UCSD-AML1 (cell line): Measurements from ENCODE around the gene CASD1.

Source experiments
- DNase-seq: peaks from one replicate; lab custom pipeline; 2025; ENCODE audit not compliant: unreplicated experiment; lab: John Stamatoyannopoulos, UW

The CASD1 gene

DNA sequence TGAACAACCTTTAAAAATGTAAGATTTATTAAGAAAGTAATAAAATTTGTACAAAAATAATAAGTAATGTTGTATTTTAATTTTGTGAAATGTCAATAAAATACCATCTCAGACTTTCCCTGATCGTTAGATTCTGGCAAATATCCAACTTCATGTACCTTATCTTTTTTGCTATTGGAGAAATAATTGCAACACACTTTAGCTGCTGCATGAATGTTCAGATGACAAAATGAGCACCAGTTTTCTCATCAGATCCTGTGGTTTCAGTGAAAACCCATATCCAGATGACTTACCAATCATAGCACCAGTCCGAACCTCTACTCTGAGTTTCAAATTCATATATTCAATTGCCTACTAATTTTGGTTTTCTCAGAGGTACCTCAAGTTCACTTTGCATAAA is 69.9 kb downstream of the CASD1 start:
- no peak for DNase-seq

DNA sequence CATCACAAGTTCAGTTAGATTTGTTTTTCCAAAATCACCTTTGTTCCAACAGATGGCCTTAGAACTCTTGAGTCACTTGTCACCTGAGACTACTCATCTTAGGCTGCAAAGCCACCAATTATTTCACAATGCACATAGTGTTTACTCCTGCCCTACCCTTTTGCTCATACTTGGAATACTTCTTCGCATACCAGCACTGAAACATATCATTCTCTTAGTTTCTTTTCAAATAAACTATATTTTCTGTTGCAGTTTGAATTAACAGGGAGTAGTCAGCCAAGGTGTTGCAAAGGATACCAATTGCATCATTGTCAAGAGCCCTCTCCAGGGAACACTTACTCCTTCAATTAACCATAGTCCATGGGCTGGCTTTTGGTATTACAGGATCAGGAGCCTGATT is 71.0 kb downstream of the CASD1 start:
- no peak for DNase-seq

DNA sequence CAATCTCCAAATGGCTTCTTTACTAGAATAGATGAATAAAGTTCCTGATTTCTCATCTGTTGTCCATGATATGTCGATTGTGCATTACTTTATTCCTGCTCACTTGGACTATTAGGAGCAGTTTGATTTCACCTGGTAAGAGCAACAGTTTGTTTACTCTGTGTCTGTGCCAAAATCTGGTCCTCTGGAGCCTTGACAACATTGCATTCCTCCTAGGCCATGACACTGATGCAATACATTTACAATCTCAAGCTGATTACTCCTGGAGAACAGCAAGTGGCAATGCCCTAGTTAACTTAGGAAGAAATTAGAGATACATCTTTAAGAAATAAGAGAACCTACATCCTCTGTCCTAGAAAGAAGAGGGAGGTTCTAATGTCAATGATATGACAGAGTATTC is 74.5 kb downstream of the CASD1 start:
- DNase-seq: no peak

DNA sequence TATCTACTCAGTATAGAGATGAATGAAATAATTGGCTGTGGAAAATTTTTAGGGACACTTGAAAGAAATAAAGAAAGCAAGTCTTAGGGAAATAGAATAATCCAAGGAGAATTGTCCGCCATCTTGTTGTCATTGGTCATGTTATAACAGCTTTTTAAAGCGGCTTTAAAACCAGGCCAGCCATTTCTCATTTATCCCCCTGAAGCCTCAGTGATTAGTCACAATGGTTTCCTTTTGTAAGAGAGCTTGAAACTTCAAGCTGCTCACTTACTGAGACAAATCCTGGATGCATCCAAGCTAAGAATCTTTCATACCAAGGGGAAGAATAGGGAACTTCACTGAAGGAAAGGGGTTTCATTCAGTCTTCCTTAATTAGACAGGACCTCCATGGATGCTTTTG is 78.5 kb downstream of the CASD1 start:
- DNase-seq: no peak

DNA sequence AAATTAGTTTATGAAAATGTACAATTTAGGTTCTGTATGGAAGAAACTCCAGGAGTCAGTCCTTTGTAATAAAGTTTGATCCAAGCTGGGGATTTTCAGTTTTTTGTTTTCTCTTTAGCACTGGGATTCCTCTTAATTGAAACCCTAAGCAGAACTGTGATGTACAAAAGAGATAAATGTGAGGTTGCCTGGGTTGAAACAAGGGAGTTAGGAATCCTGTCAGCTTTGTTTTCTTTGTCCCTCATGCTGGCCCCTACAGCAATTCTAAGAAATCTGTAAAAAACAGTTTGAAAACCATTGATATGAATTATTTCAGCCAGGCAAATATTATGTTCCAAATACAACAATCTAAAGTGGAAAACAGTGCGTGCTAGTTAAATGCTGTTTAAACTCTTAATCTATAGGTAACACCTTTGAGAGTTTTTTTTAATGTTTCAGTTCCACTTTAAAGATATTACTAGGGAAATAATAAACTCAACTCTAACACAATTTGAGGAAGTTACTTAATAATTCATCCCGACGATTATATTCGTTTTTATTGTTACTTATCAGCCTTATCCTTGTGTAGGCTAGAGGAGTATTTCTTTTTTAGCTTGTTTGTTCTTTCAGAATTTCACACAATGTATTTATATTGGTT is 81.0 kb downstream of the CASD1 start:
- no peak for DNase-seq

DNA sequence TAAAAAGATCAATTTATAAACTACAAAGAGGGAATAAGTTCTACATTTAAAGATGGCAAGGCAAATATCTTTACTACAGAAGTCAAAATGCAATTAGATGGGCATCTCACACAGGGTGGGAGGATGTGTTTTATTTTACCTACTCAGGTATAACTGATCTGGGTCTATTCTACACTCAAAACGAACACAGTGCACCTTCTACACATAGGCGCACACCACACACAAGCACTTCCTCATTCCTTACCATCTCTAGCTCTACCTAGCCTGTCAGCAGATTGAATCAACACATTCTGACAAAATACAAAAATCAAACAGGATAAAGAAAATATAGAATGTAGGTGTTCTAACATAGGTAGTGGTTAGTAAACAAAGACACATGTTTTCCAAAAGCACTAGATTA is 81.6 kb downstream of the CASD1 start:
- DNase-seq: no peak

DNA sequence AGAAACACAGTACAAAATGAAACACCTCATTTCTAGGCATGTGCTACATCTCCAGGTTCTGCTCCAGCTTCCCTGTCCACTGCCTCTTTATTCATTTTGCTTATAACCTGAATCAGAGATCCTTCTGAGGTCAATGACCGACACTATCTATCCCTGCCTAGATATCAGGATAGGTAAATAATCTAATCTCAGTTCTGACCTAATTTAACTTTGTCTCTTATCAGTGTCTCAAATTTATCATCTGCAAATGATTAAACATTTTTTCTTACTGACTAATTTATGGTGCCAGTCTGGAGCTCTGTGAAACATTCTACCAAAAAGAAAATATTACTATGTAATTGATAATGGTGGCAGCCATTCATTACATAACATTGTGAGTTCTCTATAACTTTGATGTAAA is 85.3 kb downstream of the CASD1 start:
- no peak for DNase-seq

DNA sequence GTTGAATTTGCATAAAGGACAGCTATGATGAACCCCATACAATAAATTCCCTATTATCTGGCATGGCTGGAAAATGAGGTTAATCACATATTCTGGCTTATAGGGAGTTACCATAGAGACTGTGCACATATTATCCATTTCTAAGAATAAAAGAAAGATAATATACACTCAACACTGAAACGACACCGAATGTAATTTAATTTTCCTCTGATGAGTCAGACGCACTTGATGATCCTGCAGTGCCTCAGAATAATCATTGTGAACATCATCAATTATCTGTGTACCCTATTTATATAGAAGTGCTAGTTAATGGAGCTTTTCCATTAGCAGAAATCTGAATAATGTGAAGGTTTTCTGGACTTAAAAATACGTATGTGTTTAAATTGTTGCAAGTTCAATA is 86.1 kb downstream of the CASD1 start:
- no peak for DNase-seq

DNA sequence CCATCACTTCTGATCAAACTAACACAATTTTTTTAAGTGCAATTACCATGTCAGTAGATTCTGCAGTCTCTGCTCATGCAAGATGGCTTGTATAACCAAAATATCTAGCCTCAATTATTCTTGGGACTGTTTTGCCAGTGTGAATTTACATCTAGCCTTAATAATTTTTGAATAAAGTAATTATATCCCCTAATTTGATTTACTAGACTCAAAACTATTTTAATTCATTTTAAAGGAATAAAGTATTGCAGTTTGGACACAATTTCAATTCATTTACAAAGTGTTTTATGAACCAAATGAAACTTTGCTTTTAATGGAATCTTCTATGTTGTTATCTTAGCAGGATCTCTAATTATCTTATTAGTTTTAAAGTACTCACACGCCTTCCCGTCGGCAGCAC is 90.7 kb downstream of the CASD1 start:
- no peak for DNase-seq

DNA sequence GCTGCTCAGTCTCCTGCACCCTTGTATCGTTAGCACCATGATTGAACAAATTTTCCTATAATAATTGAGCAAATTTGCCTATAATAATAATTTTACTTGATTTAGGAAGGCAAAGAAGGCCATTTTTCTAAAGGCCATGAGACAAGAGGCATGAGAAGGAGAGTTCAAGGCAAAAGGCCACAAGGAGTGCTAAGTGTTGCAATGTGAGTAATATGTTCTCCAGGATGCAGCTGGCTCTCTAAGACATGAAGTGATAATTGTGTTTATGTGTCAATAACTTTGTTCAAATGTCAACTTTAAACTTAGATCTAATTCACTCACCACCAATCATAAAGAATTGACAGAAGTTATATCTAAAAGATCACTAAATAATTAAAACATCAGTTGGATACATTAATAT is 92.6 kb downstream of the CASD1 start:
- no peak for DNase-seq

DNA sequence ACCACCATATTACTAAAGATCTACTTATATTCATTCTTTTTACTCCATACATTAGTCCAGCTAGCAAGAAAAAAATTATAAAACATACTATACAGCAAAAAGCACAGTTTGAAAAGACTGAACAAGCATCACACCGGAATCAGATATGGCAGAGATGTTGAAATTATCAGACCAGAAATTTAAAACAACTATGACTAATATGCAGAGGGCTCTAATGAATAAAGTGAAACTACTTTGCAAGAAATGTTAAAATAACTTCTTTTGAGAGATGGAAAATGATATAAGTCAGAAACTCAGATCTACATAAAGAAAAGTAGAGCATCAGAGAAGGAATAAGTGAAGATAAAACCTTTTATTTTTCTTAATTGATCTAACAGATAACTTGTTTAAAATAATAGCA is 95.4 kb downstream of the CASD1 start:
- DNase-seq: no peak
